Activated T-helper 2 cell treated with anti-CD3 and anti-CD28 coated beads, Interferon-gamma antibody, Interleukin-2, Interleukin-4, amounts not matched to agents 10 μg/mL and 5 μg/mL and 100 μg/mL, durations not matched to agents 14 hours and 24 hours and 36 hours (primary cell): ENCODE measurements around the gene ERFL. TPM values are rescaled to one million over a fixed set of nuclear protein-coding genes. Genes with fewer than 3 reads are reported as not detected.
"Not testable (repeated sequence)": the region's sequence is repeated elsewhere in the genome, so short reads cannot be mapped to it uniquely, and the experiment has no call there.

Source experiments
- DNase-seq: peaks from one replicate; pipeline ENCODE4 v3.0.0; 2021; ENCODE audit warnings: low spot score
- H3K27ac Mint-ChIP-seq: one replicate; pipeline ENCODE4 v1.8.0; 2021; ENCODE audit warnings: mixed read lengths
- H3K27me3 Mint-ChIP-seq: one replicate; pipeline ENCODE4 v1.8.0; 2021; ENCODE audit warnings: low read depth, mixed read lengths
- H3K36me3 Mint-ChIP-seq: one replicate; pipeline ENCODE4 v1.8.0; 2021; ENCODE audit warnings: low read depth, mixed read lengths
- H3K4me1 Mint-ChIP-seq: one replicate; pipeline ENCODE4 v1.8.0; 2021; ENCODE audit warnings: low read depth, mixed read lengths
- H3K4me3 Mint-ChIP-seq: one replicate; pipeline ENCODE4 v1.8.0; 2021; ENCODE audit warnings: low read depth, mild to moderate bottlenecking, moderate library complexity, mixed read lengths
- H3K9me3 Mint-ChIP-seq: one replicate; pipeline ENCODE4 v1.8.0; 2021; ENCODE audit warnings: mixed read lengths
- intact Hi-C: fragments of 100-400 bp; cut with micrococcal nuclease; formaldehyde crosslinking; loops from one replicate; pipeline ENCODE4 v1.15.1; 2023
- total RNA-seq: library from RNA; stranded (reverse); gene quantifications from 2 replicates; pipeline ENCODE4 v1.2.3, GENCODE V29; 2022

ERFL gene
- total RNA-seq, 1 donor from 2014 or later, result 2.3 TPM

DNA sequence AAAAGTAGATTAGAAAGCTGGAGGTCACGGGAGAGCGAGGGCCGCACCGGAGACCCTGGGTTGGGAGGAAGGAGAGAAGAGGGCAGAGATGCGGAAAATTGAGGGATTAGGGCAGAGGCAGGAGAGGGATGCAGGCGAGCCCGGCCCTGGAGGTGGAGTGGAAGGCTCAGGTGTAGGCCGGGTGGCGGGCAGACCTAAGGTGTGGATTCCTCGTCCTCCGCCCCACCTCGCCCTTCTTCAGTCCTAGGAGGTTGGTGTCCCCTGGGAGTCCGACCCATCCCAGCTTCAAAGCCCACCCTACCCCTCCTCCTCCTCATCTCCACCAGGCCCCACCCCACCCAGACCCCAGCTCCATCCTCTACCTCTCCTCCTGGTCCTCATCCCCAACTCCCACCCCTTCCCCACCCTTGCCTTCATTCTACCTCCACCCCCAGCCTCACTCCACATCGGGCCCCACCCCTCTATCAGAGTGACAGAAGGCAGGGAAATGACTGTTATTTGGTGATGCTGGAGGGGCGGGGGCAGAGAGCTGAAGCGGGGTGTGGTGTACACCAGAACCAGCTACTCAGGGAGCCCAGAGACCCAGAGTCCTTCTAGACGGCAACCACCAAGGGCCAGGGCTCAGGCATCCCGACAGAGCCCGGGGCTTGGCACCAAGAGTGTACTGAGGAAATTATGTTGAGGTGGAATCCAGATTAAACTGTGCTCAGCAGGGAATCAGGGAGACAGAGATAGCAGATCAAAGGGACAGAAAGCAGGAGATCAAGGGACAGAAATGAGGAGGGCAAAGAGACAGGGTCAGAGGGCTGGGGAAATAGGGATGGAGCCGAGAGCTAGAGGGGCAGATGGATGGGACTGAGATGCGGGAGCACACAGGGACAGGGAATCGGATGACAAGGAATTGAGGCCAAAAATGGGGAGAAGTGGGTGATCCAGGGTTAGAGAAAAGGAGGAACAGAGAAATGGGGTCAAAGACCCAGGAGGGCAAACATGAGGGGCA lies 6.4 kb downstream of the ERFL start:
- Mint-ChIP-seq H3K27me3 (peaks cover 12% of the 10 kb centered on the region), H3K27ac (peak overlapping the region; percentile 17)

DNA sequence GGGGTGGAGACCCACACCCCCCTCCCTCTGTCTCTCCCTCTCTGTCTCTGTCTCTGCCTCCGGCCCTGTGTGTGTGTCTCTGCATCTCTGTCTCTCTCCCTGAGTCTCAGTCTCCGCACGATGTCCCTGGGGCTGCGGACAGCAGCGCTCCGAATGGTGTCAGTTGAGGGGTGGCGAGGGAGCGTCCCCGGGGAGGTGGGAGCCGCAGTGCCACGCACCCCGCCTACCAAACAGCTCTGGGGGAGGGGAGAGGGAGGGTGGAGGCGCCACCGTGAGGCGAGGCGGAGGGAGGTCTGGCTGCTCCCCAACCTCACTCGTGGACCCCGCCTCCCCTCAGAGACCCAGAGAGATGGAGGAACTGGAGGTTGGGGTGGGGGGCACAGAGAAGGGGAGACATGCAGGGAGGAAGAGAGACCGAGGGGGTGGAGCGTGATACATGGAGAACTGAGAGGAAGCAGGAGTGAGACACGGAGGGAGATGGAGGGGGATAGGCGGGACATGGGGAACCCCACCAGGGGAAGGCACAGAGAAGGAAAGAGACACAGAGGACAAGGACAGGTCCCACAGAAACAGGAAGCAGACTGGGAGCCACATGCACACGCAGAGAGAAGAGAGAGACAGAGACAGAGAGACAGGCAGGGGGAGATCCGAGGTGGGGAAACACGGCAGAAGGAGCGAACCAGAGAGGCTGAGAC lies 7.2 kb downstream of the ERFL start:
- H3K9me3 Mint-ChIP-seq, result no peaks in the 10 kb centered on the region
- no peak overlapping the region for H3K4me3 Mint-ChIP-seq
- H3K36me3 Mint-ChIP-seq, result peaks cover 4% of the 10 kb centered on the region
- H3K27me3 Mint-ChIP-seq, result peaks cover 12% of the 10 kb centered on the region
- no peak for DNase-seq
- no peak overlapping the region for H3K27ac Mint-ChIP-seq
- intact Hi-C loops, result no loop called here
- peaks cover 12% of the 10 kb centered on the region for H3K4me1 Mint-ChIP-seq

More for the DNA sequence above, 6.4 kb downstream of the ERFL start:
- H3K4me3 Mint-ChIP-seq, result no peak overlapping the region
- no peaks in the 10 kb centered on the region for H3K9me3 Mint-ChIP-seq
- peaks cover 4% of the 10 kb centered on the region for H3K36me3 Mint-ChIP-seq
- intact Hi-C loops, result no loop called here
- H3K4me1 Mint-ChIP-seq, result peaks cover 12% of the 10 kb centered on the region
- DNase-seq, result no peak

DNA sequence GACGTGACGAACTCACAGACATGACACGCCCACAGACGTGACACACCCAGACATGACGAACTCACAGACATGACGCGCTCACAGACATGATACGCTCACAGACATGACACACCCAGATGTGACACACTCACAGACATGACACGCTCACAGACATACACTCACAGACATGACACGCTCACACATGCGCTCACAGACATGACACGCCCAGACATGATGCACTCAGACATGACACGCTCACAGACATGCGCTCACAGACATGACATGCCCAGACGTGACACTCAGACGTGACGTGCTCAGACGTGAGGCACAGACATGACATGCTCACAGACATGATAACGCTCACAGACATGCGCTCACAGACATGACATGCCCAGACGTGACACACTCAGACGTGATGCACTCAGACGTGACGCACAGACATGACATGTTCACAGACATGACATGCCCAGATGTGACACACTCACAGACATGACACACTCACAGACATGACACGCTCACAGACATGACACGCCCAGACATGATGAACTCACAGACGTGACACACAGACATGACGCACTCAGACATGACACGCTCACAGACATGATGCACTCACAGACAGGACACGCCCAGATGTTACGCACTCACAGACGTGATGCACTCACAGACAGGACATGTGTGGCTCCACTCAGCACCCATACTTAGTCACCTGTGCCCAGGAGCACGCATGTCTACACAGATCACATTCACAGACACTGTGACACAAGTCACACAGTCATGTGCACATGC lies 8.1 kb downstream of the ERFL start:
- H3K9me3 Mint-ChIP-seq, result no peaks in the 10 kb centered on the region
- peaks cover 12% of the 10 kb centered on the region for H3K4me1 Mint-ChIP-seq
- intact Hi-C loops, result no loop called here
- no peak overlapping the region for H3K27ac Mint-ChIP-seq
- H3K4me3 Mint-ChIP-seq, result no peak overlapping the region
- DNase-seq, result no peak
- H3K27me3 Mint-ChIP-seq, result peaks cover 12% of the 10 kb centered on the region
- peaks cover 4% of the 10 kb centered on the region for H3K36me3 Mint-ChIP-seq

DNA sequence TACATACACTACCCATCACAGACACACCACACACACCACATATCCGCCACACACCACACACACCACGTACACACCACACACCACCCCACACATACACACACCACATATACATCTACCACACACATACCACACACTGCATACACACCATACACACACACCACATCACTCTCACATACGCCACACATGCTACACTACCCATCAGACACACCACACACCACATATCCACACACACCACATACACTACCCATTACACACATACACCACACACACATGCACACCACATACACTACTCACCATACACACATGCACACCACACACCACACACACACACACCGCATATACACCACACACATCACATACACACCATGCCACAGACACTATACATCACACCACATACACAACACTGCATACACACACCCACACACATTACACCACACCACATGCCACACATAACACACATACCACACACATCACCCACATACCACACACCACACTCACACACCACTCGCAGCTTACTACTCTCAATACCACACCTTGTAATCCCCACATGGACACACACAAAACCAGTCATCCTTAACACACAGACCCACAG lies 9.5 kb downstream of the ERFL start:
- Mint-ChIP-seq H3K27me3 (peaks cover 21% of the 10 kb centered on the region), H3K36me3 (peaks cover 4% of the 10 kb centered on the region), H3K9me3 (no peaks in the 10 kb centered on the region), H3K4me3 (no peak overlapping the region), H3K27ac (no peak overlapping the region), H3K4me1 (peaks cover 14% of the 10 kb centered on the region)
- no peak for DNase-seq
- intact Hi-C loops, result no loop called here

DNA sequence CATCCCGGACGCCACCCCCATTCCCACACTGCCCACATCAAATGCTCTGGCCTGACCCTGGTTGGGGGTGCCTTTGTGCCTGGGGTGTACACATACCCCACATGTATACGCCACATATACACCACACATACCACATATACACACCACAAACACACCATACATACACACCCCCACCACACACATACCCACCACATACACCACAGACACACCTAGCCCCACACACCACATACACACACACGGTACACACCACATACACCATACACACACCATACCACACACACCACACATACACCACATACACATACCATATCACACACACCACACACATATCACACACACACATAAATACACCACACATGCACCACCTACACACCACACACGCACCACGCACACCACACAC lies 10.2 kb downstream of the ERFL start:
- H3K9me3 Mint-ChIP-seq, result no peaks in the 10 kb centered on the region
- H3K27me3 Mint-ChIP-seq, result peaks cover 22% of the 10 kb centered on the region

DNA sequence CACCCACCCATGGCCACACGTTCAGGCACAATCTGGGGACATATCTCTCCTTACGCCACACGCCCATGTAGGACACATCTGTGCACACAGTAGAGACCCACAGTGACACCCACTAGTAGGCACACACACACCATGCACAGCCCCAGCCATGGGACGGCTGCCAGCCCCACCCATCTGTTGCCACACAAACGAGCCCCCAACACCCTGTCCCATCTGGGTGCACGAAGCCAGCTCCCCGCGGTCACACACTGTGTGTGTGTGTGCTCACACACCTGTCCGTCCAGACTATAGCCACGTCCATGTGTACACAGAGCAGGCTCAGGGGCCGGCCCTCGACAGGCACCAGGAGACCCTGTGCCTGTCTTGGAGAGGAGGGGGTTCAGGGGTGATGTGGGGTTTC lies 10.6 kb downstream of the ERFL start:
- H3K4me3 Mint-ChIP-seq, result no peak overlapping the region
- H3K36me3 Mint-ChIP-seq, result no peaks in the 10 kb centered on the region
- intact Hi-C loops, result no loop called here
- peaks cover 21% of the 10 kb centered on the region for H3K27me3 Mint-ChIP-seq
- H3K4me1 Mint-ChIP-seq, result peaks cover 9% of the 10 kb centered on the region
- no peaks in the 10 kb centered on the region for H3K9me3 Mint-ChIP-seq
- DNase-seq, result no peak
- H3K27ac Mint-ChIP-seq, result no peak overlapping the region

More for the DNA sequence above, 10.2 kb downstream of the ERFL start:
- peaks cover under 1% of the 10 kb centered on the region for H3K36me3 Mint-ChIP-seq
- H3K4me1 Mint-ChIP-seq, result peaks cover 11% of the 10 kb centered on the region
- H3K27ac Mint-ChIP-seq, result no peak overlapping the region
- intact Hi-C loops, result no loop called here
- DNase-seq, result no peak
- no peak overlapping the region for H3K4me3 Mint-ChIP-seq

DNA sequence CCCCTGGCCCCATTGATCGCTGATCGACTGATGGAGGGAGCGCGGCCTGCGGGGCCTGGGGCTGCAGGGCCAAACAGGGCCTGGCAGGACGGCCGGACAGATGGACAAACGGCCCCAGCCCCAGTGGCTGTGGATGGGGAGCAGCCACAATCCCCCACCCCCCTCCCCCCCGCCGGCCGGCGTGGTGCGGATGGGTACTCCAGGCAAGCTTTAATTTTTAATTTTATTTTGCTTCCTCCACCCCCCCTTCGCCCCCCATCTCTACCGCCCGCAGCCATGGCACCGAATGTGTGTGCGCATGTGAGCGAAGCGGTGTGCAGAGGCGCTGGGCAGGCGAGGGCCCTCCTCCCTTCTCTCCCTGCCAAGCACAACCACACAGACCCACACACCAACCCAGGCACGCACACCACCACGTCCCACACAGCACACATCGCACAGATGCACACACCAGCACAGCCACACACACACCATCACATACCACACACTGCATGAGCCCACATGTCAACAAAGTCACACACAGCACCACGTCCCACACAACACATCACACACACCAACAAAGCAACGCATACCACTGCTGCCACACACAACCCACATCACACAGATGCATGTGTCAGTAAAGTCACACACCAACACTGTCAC lies 12.4 kb downstream of the ERFL start:
- Mint-ChIP-seq H3K27ac (no peak overlapping the region), H3K36me3 (peaks cover 7% of the 10 kb centered on the region), H3K4me1 (peaks cover 4% of the 10 kb centered on the region), H3K4me3 (no peak overlapping the region), H3K9me3 (no peaks in the 10 kb centered on the region), H3K27me3 (peaks cover 28% of the 10 kb centered on the region)
- intact Hi-C loops, result no loop called here
- no peak for DNase-seq

DNA sequence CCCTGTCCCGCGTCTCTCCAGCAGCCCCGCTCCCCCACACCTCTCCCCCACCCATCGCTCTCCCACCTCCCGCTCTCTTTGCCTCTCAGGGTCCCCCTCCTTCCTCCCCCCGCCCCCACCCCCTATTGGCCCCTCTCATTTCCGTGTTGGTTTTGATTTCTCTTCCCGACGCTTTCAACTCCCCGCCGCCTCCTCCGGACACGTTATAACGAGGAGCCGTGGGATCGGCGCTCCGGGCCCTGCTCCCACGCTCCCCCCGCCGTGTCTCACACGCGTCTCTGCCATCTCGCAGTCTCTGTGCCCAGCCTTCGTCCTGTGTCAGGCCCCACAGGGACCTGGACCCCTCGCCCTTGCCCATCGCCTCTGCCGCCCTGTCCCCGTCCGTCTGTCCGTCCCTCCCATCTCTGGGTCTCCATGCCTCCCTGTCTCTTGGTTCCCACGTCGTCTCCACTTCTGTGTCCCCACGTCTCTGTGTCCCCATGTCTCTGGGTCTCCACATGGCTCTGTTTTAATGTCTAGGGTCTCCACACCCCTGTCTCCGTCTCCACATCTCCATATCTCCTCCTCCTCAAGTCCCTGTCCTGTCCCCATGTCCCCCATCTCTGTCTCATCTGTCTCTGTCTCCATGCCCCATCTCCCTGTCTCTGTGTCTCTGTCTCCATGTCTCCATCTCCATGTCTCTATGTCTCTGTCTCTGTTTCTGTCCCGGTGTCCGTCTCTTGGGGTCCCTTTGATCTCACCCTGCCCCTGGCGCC lies 13.1 kb downstream of the ERFL start:
- DNase-seq, result no peak
- Mint-ChIP-seq H3K27me3 (peaks cover 31% of the 10 kb centered on the region), H3K36me3 (peaks cover 14% of the 10 kb centered on the region)

DNA sequence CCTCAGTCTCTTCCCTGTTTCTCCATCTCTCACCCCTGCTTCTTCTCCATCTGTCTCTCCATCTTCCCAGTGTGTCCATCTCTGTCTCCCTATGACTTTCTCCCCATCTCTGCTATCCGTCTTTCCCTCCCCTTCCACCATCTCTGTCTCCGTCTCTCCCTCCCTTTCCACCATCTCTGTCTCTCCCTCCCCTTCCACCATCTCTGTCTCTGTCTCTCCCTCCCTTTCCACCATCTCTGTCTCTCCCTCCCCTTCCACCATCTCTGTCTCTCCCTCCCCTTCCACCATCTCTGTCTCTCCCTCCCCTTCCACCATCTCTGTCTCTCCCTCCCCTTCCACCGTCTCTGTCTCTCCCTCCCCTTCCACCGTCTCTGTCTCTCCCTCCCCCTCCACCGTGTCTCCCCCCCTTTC lies 13.8 kb downstream of the ERFL start:
- H3K27ac Mint-ChIP-seq, H3K9me3 Mint-ChIP-seq, intact Hi-C loops, H3K4me1 Mint-ChIP-seq, H3K4me3 Mint-ChIP-seq, DNase-seq: not testable (repeated sequence)
- peaks cover 15% of the 10 kb centered on the region for H3K36me3 Mint-ChIP-seq
- H3K27me3 Mint-ChIP-seq, result peaks cover 31% of the 10 kb centered on the region

More for the DNA sequence above, 13.1 kb downstream of the ERFL start:
- Mint-ChIP-seq H3K4me1 (peaks cover 4% of the 10 kb centered on the region), H3K4me3 (no peak overlapping the region), H3K9me3 (no peaks in the 10 kb centered on the region), H3K27ac (no peak overlapping the region)
- intact Hi-C loops, result no loop called here

DNA sequence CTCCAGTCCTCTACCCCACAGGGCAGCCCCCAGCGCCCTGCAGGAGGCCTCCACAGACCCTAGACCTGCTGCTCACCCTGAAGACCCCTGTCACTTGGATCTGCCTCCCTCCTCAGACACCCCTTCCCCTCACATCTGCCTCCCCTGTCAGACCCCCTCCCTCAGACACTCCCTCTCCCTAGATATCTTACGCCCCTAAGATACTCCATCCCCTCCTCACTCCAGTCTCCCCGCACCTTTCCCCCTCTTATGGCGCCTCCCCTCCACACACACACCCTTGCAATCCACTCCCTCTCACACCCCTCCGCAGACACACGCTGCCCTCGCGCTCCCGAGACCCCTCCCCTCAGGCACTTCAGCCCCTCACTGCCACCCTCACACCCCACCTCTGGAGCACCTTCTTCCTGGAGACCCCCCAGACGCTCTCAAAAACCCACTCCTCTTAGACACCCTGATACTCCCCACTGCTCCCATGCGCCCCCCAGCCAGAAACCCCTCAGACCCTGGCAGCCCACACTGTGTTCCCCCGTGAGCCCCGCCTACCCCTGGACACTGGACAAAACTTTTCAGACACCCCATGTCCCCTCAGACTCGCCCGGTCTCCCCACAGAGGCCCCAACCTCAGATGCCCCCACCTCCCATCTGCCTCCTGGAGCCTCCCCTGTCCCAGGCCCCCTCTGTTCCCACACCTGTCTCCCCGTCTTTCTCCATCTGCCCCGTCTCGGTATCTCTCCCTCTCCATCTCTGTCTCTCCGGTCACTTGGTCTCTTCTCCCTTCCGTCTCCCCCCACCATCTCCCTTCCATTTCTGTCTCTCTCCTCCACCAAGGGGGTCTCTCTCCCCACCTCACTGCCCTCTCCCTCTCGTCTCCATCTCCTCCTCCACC lies 14.5 kb downstream of the ERFL start:
- no peak for DNase-seq
- Mint-ChIP-seq H3K4me3 (no peak overlapping the region), H3K9me3 (no peaks in the 10 kb centered on the region), H3K27ac (no peak overlapping the region), H3K4me1 (peaks cover 4% of the 10 kb centered on the region), H3K36me3 (peaks cover 16% of the 10 kb centered on the region), H3K27me3 (peaks cover 31% of the 10 kb centered on the region)
- intact Hi-C loops, result no loop called here
